HPDE6-E6E7 (cell line): Measurements from ENCODE around the gene SCRN2.

Experiments used
- DNase-seq: peaks from one replicate; pipeline ENCODE4 v3.0.0; 2011; ENCODE audit warnings: missing footprints; ENCODE audit errors: extremely low spot score

Gene SCRN2

DNA sequence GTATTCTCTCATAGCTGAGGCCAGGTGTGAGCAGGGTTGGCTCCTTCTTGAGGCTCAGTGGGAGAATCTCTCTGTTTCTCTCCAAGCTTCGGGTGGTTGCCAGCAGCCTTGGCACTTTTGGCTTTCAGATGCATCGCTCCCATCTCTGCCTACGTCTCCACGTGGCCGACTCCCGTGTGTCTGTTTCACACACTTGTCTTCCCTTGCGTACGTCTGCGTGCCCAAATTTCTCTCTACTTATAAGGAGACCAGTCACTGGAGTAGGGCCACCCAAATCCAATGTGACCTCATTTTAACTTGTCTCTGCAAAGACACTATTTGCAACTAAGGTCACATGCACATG lies 34.2 kb downstream of the SCRN2 start:
- no peak for DNase-seq

DNA sequence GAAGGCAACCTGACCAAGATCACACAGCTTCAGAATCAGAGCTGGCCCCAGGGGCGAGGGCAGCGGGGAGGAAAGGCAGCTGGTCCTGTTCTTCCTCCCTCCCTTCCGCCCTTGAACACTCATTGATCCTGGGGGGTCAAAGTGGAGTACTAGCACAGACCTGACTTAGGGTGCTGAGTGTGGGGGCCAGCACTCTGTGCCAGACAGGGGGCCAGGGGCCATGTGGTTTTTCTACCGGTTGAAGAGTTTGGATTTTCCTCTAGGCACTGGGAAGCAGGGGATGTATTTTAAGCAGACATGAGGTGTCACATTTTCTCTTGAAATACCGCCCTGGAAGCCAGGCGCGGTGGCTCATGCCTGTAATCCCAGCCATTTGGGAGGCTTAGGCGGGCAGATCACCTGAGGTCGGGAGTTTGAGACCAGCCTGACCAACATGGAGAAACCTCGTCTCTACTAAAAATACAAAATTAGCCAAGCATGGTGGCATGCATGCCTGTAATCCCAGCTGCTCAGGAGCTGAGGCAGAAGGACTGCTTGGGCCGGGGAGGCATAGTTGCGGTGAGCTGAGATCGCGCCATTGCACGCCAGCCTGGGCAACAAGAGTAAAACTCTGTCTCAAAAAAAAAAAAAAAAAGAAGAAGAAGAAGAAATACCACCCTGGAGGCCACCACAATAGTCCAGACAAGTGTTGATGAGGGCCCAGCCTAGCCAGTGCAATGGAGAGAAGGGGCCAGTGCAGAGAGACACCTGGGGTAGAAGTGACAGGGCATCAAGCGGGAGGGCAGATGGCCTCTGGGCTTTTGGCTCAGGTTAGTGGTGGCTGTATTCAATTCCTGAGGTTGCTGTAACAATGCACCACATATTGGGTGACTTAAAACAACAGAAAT lies 34.8 kb downstream of the SCRN2 start:
- no peak for DNase-seq

DNA sequence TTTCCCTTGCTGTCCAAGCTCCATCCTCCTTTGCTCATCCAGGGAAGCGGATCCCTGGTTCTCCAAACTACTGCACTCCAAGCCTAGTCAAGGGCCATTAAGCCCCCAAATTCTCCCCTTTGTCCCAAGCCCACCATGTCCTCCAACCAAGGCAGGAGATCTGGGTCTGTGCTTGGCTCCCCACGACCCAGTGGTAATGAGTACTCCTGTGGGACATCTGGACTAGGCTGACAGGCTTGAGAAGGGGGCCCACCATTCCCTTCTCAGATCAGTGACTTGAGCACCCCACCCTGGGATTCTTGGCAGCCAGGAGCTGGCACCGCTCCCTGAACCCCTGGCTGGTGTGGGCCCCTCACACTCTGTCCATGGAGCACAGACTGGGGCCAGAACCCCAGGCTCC lies 36.6 kb downstream of the SCRN2 start:
- DNase-seq, result no peak

DNA sequence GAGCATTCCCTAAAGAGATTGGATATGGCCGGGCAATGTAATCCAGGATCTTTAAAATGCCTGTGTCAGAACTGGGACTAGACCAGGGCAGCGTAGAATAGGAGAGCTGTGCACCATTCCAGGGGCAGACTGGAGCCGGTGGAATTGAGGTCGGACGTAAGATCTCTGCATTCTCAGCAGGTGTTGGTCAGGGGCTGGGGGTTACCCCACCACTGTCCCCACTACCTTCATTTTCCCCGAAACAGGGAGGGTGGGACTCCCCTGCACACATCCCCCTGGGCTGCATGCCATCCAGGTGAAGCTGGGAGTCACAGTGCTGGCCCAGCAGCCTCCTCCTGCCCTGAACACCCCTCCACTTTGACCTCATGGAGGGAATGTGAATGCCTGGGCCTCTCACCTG lies 37.3 kb downstream of the SCRN2 start:
- no peak for DNase-seq

DNA sequence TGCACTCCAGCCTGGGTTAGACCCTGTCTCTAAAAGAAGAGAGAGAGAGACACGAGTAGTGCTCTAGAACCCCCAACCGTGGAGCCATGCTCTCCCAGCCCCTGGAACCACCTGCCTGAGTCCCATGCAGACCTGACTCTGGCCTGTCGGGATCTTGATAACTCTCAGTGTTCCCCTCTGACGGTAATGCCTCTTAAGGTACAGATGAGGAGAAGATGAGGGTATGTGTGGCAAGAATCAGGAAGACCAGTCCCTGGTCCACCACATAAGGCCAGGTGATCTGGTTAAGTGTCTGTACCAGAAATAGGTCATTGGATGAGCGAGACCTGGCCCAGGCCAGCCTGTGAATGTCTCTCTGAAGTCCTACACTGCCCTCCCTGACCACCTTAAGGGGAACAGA lies 37.9 kb downstream of the SCRN2 start:
- no peak for DNase-seq

DNA sequence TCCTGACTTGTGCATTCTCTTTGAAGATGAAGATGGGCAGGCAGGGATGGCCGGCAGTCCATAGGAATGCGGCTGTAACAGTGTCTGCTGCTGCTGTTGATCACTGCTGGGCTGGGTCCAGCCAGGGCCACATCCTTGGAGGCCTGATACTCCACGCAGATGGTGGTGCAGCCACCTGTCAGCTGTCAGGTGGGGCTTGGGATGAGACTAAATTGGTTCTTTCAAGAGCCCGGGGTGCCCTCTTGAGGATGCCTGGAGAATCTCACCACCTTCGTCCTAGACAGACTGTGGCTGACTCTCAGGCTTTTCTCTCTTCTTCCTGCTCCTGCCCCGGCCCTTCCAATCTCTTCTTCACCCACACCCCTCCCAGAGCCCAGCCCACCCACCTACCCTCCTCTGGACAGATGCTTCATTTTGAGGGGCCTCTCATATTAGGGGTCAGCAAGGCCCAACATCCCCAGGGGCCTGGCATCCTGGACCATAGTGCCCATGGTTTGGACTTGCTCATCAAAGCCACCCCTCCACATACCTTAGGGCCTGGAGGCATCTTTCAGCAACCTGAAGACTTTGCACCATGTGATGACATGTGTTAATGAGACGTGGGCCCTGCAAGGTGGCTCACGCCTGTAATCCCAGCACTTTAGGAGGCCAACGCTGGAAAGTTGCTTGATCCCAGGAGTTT lies 38.6 kb downstream of the SCRN2 start:
- peak; percentile 70 for DNase-seq

DNA sequence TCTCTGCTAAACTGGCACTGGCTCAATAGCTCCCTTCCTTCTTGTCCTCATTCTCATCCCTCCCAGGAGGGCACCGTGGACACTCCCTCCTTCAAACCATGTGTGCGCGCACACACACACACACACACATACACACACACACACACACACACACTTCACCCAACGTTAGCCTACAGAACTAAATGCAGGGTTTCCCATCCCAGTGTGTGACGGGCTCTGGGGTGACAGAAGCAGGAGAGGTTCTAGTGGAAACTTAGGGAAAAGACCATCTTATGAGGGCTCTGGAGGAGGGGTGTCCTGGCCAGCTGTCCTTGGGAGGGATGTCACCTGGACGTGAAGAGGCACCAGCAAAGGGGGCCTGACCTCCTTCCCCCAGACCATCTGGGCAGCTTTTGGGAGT lies 39.2 kb downstream of the SCRN2 start:
- DNase-seq, result no peak

DNA sequence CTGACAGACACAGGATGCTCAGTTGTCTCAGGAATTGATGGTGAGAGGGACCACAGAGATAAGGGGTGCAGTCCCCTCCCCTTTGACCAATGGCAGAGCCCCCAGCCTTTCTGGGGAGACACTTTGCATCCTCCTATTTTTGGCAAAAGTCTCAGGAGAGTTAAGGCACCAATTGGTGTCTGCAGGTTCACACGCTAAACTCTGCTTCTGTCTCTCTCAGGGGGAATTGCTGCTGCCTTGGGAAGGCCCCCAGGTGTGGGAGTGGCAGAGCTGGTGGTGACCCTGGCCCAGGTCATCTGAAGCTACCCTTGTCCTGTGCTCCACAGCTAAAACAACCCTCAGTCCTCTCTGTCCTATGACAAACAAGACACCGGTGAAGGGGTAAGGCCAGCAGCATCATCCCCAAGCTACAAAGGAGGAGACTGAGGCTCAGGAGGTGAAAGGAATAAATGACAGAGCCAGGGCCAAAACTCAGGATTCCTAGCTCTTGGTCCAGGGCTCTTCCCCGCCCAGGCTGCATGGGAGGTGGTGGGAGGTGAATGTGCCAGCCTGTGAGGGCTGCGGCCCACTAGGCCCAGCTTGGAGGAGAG lies 39.8 kb downstream of the SCRN2 start:
- no peak for DNase-seq

DNA sequence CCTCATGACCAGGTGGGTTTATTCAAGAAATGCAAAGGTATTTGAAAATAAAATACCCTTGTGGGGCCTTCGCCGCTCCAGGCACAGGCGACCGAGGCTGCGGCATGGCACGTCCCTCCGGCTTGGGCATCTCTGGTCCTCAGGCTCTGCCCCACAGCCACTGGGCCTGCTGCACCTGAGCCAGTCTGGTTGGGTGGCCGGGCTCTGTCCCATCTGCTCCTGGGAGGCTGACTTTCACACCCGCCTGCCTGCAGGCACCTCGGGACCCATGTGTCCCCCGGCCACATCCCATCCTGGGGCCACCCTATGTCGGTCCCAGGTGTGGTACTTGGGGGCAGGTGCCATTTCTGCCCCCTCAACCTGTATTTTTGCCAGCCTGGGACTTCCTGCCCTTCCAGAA lies 40.4 kb downstream of the SCRN2 start:
- no peak for DNase-seq

DNA sequence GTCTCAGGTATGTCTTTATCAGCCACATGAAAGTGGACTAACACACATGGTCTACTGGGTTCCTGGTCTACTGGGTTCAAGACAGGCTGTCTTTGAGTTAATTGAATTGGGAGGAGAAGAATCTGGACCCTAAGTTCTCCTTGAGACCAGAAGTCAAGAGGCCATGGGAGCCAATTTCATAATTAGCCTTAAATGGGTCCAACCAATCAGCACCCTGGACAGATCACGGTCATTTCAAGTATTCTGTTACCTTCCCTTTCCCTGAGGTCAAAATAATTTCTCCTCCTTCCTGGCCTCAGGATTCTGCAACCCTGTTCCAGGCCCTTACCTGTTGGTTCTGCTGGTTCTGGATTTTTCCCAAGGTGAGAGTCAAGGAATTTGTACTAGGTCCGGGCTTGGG lies 43.3 kb downstream of the SCRN2 start:
- no peak for DNase-seq

DNA sequence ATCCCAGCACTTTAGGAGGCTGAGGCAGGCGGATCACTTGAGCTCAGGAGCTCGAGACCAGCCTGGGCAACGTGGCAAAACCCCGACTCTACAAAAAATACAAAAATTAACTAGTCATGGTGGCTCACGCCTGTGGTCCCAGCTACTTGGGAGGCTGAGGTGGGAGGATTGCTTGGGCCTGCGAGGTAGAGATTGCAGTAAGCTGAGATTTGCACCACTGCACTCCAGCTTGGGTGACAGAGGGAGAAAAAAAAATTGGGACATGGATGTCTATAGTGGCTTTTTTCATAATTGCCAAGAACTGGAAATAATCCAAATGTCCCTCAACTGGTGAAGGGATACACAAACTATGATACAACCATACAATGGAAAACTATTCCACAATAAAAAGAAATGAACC lies 48.1 kb downstream of the SCRN2 start:
- DNase-seq, result no peak

DNA sequence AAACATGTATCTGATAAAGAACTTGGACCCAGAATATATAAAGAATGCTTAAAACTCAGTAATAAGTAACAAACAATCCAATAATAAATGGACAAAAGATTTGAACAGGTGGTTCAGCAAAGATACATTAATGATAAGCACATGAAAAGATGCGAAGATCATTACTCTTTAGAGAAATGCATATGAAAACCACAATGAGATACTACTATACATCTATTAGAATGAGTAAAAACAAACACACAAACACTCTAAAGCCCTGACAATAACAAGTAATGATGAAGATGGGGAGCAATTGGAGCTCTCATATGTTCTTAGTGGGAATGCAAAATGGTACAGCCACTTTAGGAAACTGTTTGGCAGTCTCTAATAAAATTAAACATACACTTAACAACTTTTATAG lies 48.6 kb downstream of the SCRN2 start:
- DNase-seq, result no peak

DNA sequence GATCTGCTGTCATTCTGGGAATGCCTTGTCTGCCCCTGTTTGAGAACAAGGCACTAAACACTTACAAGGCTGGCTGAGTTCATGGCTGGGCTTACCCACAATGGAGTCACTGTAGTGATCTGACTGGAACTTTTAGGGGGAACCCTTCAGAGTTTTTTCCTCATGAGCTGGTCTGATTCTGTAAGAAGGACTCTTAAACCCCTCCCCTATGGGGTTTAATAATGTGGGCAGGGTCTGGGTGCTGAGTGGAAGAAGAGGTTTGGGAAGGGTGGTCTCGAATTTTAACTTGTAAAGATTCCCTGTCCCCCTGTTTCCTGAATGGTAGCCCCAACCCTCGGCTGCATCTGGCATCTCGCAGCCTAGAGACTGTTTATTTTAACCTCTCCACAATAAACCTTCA lies 50.0 kb downstream of the SCRN2 start:
- no peak for DNase-seq

DNA sequence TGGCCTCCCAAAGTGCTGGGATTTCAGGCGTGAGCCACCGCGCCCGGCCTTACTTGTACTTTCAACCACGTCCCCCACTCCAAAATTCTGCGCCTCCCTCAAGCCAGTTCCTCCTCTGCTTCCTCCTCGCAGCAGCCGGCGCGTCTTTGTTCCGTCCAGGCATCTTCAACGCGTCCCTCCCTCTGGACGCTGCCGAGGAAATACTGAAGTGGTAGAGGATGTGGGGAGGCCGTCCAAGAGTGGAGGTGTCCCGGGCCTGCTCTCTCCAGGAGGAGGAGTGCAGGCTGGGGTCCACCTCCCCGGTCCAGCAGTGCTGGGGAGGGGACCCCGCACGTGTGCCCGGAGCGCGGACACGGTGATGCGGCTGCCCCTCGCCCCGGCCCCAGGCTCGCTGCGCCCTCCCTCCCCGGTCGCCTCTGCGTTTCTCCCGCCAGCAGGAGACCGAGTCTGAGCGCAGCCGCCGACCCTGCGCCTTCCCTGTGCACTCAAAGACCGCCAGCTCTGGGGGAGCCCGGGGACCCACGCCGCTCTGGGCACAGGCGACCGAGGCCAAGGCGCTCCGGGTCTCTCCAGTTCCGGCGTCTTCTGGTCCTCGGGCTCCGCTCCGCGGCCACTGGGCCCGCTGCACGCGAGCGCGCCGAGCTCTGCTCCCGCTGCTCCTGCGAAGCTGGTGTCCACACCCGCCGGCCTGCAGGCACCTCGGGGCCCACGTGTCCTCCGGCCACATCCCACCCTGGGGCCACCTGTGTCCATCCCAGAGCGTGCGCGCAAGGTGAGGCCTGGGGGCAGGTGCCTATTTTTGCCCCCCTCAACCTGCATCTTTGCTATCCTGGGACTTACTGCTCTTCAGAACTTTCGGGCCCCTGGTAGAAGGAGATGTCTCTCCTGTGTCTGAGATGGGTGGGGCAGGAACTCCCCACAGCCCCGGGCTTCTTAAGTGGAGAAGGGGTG lies 51.2 kb downstream of the SCRN2 start:
- peak; percentile 70 for DNase-seq
